Measurements from ENCODE around the gene NLRX1. TPM values are rescaled to one million over a fixed set of nuclear protein-coding genes. Genes with fewer than 3 reads are reported as not detected.
"Not testable (repeated sequence)": the region's sequence is repeated elsewhere in the genome, so short reads cannot be mapped to it uniquely, and the experiment has no call there.

Gene NLRX1
- total RNA-seq, 1 donor from 2014 or later: 11.5 TPM

DNA sequence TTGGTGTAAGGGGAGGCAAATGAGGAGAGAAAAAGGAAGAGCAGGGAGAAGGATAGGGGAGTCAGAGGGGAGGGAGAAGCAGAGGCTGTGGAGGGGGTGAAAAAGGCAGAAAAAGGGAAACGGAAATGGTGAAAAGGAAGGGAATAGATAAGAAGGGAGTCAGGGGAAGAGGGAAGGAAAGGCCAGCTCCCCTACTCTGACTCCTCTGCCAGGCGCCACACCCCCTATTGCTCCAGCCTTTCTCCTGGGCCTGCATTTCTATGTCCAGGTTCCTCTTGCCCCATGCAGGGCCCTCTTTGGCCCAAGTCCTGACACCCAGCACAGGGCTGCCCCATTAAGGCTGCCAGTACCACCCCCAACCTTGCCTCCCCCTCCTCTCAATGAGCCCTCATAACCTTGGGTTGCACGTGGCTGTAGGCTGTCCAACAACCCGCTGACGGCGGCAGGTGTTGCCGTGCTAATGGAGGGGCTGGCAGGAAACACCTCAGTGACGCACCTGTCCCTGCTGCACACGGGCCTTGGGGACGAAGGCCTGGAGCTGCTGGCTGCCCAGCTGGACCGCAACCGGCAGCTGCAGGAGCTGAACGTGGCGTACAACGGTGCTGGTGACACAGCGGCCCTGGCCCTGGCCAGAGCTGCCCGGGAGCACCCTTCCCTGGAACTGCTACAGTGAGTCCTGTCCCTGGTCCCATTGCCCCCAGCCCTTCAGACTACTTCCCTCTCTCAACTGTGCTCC, 13.3 kb downstream of the NLRX1 start:
- Mint-ChIP-seq H3K27me3 (no peaks in the 10 kb centered on the region), H3K27ac (no peak overlapping the region), H3K36me3 (no peaks in the 10 kb centered on the region), H3K4me3 (no peak overlapping the region), H3K4me1 (ENCODE audit: unreplicated experiment) (peaks cover 17% of the 10 kb centered on the region), H3K9me3 (no peaks in the 10 kb centered on the region)
- DNase-seq (ENCODE audit: extremely low spot score, unreplicated experiment): no peak
- TF ChIP-seq, protein P1, sequence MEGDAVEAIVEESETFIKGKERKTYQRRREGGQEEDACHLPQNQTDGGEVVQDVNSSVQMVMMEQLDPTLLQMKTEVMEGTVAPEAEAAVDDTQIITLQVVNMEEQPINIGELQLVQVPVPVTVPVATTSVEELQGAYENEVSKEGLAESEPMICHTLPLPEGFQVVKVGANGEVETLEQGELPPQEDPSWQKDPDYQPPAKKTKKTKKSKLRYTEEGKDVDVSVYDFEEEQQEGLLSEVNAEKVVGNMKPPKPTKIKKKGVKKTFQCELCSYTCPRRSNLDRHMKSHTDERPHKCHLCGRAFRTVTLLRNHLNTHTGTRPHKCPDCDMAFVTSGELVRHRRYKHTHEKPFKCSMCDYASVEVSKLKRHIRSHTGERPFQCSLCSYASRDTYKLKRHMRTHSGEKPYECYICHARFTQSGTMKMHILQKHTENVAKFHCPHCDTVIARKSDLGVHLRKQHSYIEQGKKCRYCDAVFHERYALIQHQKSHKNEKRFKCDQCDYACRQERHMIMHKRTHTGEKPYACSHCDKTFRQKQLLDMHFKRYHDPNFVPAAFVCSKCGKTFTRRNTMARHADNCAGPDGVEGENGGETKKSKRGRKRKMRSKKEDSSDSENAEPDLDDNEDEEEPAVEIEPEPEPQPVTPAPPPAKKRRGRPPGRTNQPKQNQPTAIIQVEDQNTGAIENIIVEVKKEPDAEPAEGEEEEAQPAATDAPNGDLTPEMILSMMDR (conservative IDR thresholded peaks at IDR 0.05): no peak

DNA sequence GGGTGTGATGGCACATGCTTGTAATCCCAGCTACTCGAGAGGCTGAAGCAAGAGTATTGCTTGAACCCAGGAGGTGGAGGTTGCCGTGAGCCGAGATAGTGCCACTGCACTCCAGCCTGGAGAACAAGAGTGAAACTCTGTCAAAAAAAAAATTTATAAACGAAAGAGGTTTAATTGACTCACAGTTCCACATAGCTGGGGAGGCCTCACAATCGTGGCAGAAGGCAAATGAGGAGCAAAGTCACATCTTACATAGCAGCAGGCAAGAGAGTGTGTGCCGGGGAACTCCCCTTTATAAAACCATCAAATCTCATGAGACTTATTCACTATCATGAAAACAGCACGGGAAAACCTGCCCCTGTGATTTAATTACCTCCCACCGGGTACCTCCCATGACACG, 15.9 kb downstream of the NLRX1 start:
- peaks cover 13% of the 10 kb centered on the region for H3K4me1 Mint-ChIP-seq (ENCODE audit: unreplicated experiment)
- not testable (repeated sequence) for H3K27ac Mint-ChIP-seq

DNA sequence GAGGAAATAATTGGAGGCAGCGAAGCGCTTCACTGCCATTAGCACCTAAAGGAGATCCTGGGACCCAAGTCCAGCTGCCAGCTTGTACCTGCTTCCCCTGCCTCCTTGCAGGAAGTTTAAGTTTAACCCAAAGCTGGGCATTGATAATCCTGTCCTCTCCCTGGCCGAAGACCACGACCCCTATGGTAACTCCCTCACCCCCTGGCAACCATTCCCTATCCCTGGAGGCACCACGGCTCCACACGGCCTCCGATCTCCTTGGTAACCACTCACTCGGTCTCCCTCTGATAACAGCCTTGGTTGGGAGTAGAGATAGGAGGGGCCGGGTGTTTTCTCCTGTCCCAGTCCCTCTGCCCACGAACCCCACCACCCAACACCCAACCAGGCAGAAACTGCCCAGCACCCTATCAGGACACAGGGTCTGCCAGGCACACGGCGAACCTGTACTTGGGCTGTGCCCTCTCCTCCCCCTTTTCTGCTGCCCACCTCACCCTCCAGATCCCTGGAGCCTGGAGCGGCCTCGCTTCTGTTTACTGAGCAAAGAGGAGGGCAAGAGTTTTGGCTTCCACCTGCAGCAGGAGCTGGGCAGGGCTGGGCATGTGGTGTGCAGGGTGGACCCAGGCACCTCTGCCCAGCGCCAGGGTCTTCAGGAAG, 17.6 kb downstream of the NLRX1 start:
- Mint-ChIP-seq H3K36me3 (no peaks in the 10 kb centered on the region), H3K27ac (no peak overlapping the region)
- TF ChIP-seq, protein P1 (conservative IDR thresholded peaks at IDR 0.05): no peak

More for the DNA sequence above, 15.9 kb downstream of the NLRX1 start:
- H3K27me3 Mint-ChIP-seq; H3K9me3 Mint-ChIP-seq; DNase-seq (ENCODE audit: extremely low spot score, unreplicated experiment); H3K36me3 Mint-ChIP-seq; H3K4me3 Mint-ChIP-seq: not testable (repeated sequence)

DNA sequence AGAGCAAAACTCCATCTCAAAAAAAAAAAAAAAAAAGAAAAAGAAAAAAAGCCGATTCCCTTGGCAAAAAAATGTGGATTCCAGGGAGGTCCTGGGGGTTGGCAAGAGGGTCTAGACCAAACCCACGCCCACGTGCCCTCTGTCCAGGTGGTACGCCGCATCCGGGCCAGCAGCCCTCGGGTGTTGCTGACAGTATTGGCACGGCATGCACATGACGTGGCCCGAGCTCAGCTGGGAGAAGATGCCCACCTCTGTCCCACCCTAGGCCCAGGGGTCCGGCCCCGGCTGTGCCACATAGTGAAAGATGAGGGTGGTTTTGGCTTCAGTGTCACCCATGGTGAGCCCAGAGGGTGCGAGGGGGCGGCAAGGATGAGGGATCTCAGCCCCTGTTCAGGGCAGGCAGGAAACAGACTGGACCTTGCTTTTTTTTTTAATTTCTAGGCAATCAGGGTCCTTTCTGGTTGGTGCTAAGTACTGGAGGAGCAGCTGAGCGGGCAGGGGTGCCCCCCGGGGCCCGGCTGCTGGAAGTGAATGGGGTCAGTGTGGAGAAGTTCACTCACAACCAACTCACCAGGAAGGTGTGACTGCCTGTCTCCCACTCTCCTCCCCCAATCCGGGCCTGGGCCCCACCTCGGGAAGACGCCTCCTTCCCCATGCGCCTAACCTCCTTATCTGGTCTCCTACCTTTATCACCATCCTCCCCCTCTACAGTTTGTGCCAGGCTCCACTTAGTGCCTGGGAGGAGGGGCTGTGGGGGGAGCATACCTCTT, 18.8 kb downstream of the NLRX1 start:
- no peaks in the 10 kb centered on the region for H3K27me3 Mint-ChIP-seq

More for the DNA sequence above, 17.6 kb downstream of the NLRX1 start:
- DNase-seq (ENCODE audit: extremely low spot score, unreplicated experiment): no peak
- Mint-ChIP-seq H3K4me1 (ENCODE audit: unreplicated experiment) (peaks cover 13% of the 10 kb centered on the region), H3K4me3 (peak overlapping the region; percentile 56), H3K9me3 (no peaks in the 10 kb centered on the region), H3K27me3 (no peaks in the 10 kb centered on the region)

DNA sequence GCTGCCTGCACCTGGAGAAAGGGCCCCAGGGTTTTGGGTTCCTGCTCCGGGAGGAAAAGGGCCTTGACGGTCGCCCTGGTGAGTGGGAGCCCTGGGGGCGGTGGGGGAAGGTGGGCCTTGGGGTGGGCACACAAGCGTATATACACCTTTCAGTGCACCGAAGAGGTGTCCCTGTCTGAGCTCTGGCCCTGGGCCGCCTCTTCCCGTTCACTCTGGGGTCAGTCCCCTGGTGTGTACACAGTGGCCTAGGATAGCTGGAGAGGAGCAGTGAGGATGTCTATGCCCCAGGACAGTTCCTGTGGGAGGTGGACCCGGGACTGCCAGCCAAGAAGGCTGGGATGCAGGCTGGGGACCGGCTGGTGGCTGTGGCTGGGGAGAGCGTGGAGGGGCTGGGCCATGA, 19.5 kb downstream of the NLRX1 start:
- no peak overlapping the region for H3K27ac Mint-ChIP-seq
- no peaks in the 10 kb centered on the region for H3K27me3 Mint-ChIP-seq
- no peaks in the 10 kb centered on the region for H3K36me3 Mint-ChIP-seq
- TF ChIP-seq, protein P1 (conservative IDR thresholded peaks at IDR 0.05): no peak
- DNase-seq (ENCODE audit: extremely low spot score, unreplicated experiment): no peak
- H3K4me3 Mint-ChIP-seq: no peak overlapping the region
- no peaks in the 10 kb centered on the region for H3K9me3 Mint-ChIP-seq
- H3K4me1 Mint-ChIP-seq (ENCODE audit: unreplicated experiment): peaks cover 13% of the 10 kb centered on the region

More for the DNA sequence above, 18.8 kb downstream of the NLRX1 start:
- Mint-ChIP-seq H3K4me3 (no peak overlapping the region), H3K4me1 (ENCODE audit: unreplicated experiment) (peaks cover 13% of the 10 kb centered on the region), H3K36me3 (no peaks in the 10 kb centered on the region), H3K9me3 (no peaks in the 10 kb centered on the region), H3K27ac (no peak overlapping the region)
- TF ChIP-seq, protein P1 (conservative IDR thresholded peaks at IDR 0.05): no peak
- DNase-seq (ENCODE audit: extremely low spot score, unreplicated experiment): no peak
